Activated CD8-positive, alpha-beta T cell treated with anti-CD3 and anti-CD28 coated beads for 36 hours (primary cell): ENCODE data around the gene HACL1. TPM values are rescaled to one million over a fixed set of nuclear protein-coding genes. Genes with fewer than 3 reads are reported as not detected.
A peak's percentile ranks its signal among the peaks of the same experiment; 100 is the strongest.

Experiments
- ATAC-seq: fragments of 200-7000 bp; cut with Tn5 transposase; one replicate; pipeline ENCODE4 v1.10.0; 2021; ENCODE audit warnings: mild to moderate bottlenecking, moderate library complexity
- CTCF ChIA-PET: fragments of 350-600 bp; sonication (Branson Sonifier 250); formaldehyde crosslinking; loops from one replicate; lab custom pipeline; 2021; ENCODE audit warnings: antibody characterized with exemption; lab: Charles Lee
- POLR2A ChIA-PET: fragments of 350-600 bp; sonication (Branson Sonifier 250); formaldehyde crosslinking; loops from one replicate; lab custom pipeline; 2021; ENCODE audit warnings: antibody characterized with exemption; lab: Charles Lee
- DNase-seq: peaks from one replicate; pipeline ENCODE4 v3.0.0-alpha.2; 2020
- H3K27ac Mint-ChIP-seq: one replicate; pipeline ENCODE4 v1.8.0; 2021; ENCODE audit warnings: mild to moderate bottlenecking, mixed read lengths
- H3K27me3 Mint-ChIP-seq: one replicate; pipeline ENCODE4 v1.8.0; 2021; ENCODE audit warnings: mixed read lengths
- H3K36me3 Mint-ChIP-seq: one replicate; pipeline ENCODE4 v1.8.0; 2021; ENCODE audit warnings: low read depth, mixed read lengths
- H3K4me1 Mint-ChIP-seq: one replicate; pipeline ENCODE4 v1.8.0; 2021; ENCODE audit warnings: low read depth, mixed read lengths
- H3K4me3 Mint-ChIP-seq: one replicate; pipeline ENCODE4 v1.8.0; 2021; ENCODE audit warnings: mild to moderate bottlenecking, moderate library complexity, mixed read lengths
- H3K9me3 Mint-ChIP-seq: one replicate; pipeline ENCODE4 v1.8.0; 2021; ENCODE audit warnings: mixed read lengths
- intact Hi-C: fragments of 100-400 bp; cut with micrococcal nuclease; formaldehyde crosslinking; loops from one replicate; pipeline ENCODE4 v1.10.0; 2022
- total RNA-seq, 2 experiments: library from RNA; stranded (reverse); gene quantifications; one replicate each; pipeline ENCODE4 v1.2.3, GENCODE V29; 2021
- TF ChIP-seq, protein P1 (sequence below): fragments of 200-600 bp; IDR thresholded peaks from one replicate; pipeline ENCODE4 v1.8.0; 2022; ENCODE audit warnings: antibody characterized with exemption, mild to moderate bottlenecking

The HACL1 gene
- total RNA-seq, 2 experiments from 2014 or later = 23.6 to 32.0 TPM

DNA sequence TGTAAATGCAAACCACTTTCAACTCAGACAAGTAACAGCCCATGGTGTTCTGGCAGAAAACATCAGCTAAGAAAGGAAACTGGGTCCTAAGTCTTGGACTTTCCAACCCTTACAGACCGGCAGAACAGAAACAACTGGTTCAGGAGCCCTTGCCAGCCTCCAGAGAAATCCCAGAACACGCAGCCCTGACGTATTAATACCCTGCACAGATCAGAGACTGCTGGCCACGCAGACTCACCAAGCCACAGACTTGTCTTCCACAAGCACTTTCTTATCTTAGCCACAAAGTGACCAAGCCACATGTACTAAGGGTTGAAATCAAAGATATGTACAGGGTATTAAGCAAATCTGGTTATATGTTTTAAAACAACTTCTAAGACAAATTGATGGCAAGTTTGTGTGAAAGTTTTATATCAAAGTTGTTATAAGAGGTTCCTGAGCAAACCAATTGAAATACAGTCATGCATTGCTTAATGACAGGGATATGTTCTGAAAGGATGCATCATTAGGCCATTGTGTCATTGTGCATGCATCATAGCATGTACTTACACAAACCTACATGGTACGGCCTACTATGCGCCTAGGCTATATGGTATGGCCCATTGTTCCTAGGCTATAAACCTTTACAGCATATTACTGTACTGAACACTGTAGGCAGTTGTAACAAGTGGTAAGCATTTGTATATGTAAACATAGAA, 37.0 kb upstream of the HACL1 start:
- no peak overlapping the region for H3K4me3 Mint-ChIP-seq
- H3K36me3 Mint-ChIP-seq = peaks cover 6% of the 10 kb centered on the region
- H3K9me3 Mint-ChIP-seq = no peaks in the 10 kb centered on the region
- ChIA-PET POLR2A (no interaction called here), CTCF (interaction anchor here (1.2 to 1.3 kb wide), 2 partner anchors 34 to 174 kb away, joined by 3 read pairs; no protein-coding TSS in a partner anchor)
- TF ChIP-seq, protein P1, sequence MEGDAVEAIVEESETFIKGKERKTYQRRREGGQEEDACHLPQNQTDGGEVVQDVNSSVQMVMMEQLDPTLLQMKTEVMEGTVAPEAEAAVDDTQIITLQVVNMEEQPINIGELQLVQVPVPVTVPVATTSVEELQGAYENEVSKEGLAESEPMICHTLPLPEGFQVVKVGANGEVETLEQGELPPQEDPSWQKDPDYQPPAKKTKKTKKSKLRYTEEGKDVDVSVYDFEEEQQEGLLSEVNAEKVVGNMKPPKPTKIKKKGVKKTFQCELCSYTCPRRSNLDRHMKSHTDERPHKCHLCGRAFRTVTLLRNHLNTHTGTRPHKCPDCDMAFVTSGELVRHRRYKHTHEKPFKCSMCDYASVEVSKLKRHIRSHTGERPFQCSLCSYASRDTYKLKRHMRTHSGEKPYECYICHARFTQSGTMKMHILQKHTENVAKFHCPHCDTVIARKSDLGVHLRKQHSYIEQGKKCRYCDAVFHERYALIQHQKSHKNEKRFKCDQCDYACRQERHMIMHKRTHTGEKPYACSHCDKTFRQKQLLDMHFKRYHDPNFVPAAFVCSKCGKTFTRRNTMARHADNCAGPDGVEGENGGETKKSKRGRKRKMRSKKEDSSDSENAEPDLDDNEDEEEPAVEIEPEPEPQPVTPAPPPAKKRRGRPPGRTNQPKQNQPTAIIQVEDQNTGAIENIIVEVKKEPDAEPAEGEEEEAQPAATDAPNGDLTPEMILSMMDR = no peak
- H3K27me3 Mint-ChIP-seq = no peaks in the 10 kb centered on the region
- H3K27ac Mint-ChIP-seq = peak overlapping the region; percentile 72
- intact Hi-C loops = loop anchor here (5.0 kb wide), 1 partner anchor 159 kb away; the partner anchor contains the start of gene ANKRD28
- peaks cover 54% of the 10 kb centered on the region for H3K4me1 Mint-ChIP-seq
- ATAC-seq (no peak), DNase-seq (peak; percentile 39)

DNA sequence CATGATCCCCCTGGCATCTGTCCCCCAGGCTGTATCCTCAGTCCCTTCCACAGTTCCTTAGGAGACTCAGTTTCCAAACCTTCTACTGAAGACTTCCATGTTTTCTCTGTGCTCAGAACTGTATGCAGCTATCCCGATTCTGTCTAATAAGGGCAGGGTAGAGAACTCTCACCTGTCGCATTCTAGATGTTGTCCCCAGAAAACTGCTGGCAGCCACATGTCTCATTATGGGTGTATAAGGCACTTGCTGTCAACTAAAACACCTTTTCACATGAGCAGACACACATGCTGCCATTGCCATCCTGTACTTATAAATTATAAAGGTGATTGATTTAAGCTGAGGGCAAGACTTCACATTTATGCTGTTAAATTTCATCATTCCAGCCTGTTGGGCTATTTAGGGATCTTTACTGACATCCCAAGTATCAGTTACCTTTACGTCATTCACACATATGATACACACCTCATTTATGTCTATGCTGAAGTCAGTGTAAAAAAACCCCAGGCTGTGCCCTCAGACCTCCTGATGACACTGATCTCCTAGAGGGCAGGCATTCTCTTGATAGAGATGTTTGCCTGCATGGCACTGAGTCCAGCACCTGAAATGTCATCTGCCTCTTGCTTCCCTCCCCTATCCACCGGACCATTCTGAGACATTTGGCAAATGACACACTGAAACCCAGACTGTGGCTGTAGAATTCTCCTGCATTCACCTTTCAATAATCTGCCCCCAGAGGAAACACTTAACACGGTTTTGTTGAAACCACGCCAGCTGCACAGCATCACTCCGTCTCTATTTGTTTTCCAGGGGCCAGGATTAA, 36.0 kb upstream of the HACL1 start:
- peak; percentile 65 for DNase-seq
- no peak overlapping the region for H3K4me3 Mint-ChIP-seq
- H3K4me1 Mint-ChIP-seq = peaks cover 61% of the 10 kb centered on the region
- peak; percentile 55 for ATAC-seq
- POLR2A ChIA-PET = no interaction called here
- H3K27me3 Mint-ChIP-seq = no peaks in the 10 kb centered on the region
- no peaks in the 10 kb centered on the region for H3K9me3 Mint-ChIP-seq
- H3K36me3 Mint-ChIP-seq = peaks cover 4% of the 10 kb centered on the region
- CTCF ChIA-PET = interaction anchor here (1.3 to 2.4 kb wide), 2 partner anchors 9 to 175 kb away, joined by 3 to 9 read pairs; no protein-coding TSS in a partner anchor
- TF ChIP-seq, protein P1 = no peak
- peak overlapping the region; percentile 72 for H3K27ac Mint-ChIP-seq
- intact Hi-C loops = loop anchor here (5.0 kb wide), 1 partner anchor 160 kb away; the partner anchor contains the start of gene ANKRD28

DNA sequence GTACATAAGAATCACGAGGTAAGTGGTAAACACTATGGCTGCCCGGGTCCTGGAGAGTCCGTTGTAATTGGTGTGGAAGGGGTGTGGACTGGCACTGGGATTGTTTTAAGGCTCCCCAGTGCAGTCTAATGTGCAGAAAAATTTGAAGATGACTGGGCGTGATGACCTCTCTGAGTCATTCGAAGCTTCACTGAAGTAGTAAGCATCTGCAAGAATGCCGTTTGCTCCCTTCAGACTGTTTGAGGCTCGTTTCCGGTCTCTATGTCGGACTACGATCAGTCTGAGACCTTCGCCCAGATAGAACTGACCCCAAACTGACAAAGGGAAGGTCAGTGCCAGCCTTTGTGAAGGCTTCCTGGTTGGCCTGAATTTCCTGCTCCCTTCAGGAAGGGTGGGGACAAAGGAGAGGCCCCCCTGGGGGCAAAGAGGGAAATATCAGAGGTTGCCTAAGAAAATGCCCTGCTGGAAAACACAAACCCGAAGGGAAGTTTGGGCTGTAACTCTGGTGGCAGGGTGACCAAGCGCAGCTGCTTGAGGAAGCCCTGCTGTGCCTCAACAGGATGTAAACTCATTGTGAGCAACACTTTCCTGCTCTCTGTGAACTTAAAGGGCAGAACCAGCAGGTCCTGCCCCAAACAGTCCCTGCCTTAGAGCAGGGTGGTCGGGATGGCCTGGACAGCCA, 34.8 kb upstream of the HACL1 start:
- Mint-ChIP-seq H3K4me3 (peak overlapping the region; percentile 14), H3K27ac (peak overlapping the region; percentile 87), H3K9me3 (no peaks in the 10 kb centered on the region), H3K4me1 (peaks cover 69% of the 10 kb centered on the region), H3K27me3 (no peaks in the 10 kb centered on the region), H3K36me3 (no peaks in the 10 kb centered on the region)
- ATAC-seq (peak; percentile 79), DNase-seq (peak; percentile 74)
- CTCF ChIA-PET = interaction anchor here (2.4 kb wide), 1 partner anchor 10 kb away, joined by 9 read pairs; no protein-coding TSS in a partner anchor
- POLR2A ChIA-PET = interaction anchor here (0.8 to 1.5 kb wide), 7 partner anchors 11 to 177 kb away, joined by 3 to 6 read pairs (median 4); partner anchors contain the start of genes ANKRD28, BTD and HACL1
- TF ChIP-seq, protein P1 = no peak
- intact Hi-C loops = loop anchor here (5.0 kb wide), 1 partner anchor 161 kb away; the partner anchor contains the start of gene ANKRD28

DNA sequence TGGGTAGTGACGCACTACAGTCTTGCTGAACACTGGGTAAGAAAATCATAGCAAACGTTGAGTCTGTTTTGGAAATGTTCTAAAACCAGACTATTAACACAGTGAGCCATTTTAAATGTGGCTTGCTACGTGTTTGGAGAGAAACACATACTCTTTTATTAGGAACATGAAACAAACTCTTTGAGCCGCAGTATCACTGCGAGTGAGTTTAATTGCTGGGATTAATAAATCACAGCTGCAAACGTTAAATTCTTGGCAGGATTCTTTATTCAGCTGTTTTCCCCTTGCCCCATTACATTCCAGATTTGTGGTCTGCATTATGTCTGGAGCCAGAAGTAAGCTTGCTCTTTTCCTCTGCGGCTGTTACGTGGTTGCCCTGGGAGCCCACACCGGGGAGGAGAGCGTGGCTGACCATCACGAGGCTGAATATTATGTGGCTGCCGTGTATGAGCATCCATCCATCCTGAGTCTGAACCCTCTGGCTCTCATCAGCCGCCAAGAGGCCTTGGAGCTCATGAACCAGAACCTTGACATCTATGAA, 33.8 kb upstream of the HACL1 start:
- ATAC-seq (no peak), DNase-seq (no peak)
- Mint-ChIP-seq H3K27me3 (no peaks in the 10 kb centered on the region), H3K4me3 (no peak overlapping the region), H3K9me3 (no peaks in the 10 kb centered on the region), H3K36me3 (no peaks in the 10 kb centered on the region), H3K4me1 (peaks cover 78% of the 10 kb centered on the region), H3K27ac (peak overlapping the region; percentile 87)
- POLR2A ChIA-PET = interaction anchor here (0.6 to 1.5 kb wide), 7 partner anchors 8 to 178 kb away, joined by 3 to 6 read pairs (median 3); partner anchors contain the start of gene ANKRD28
- CTCF ChIA-PET = interaction anchor here (1.1 to 3.1 kb wide), 2 partner anchors 11 to 177 kb away, joined by 3 to 17 read pairs; no protein-coding TSS in a partner anchor
- intact Hi-C loops = loop anchor here (5.0 kb wide), 1 partner anchor 162 kb away; the partner anchor contains the start of gene ANKRD28
- TF ChIP-seq, protein P1 = no peak
